HL-60 (cell line): ENCODE measurements around the gene TJP3.

ENCODE experiments used
- DNase-seq, 2 experiments: peaks; one replicate each; pipeline ENCODE4 v3.0.0-alpha.2; 2010 to 2020; ENCODE audit warnings: low read depth in 1 of 2, low spot score in 1 of 2
- H3K27ac ChIP-seq: fragments of 250-450 bp; sonication (Bioruptor Pico); replicated peaks from 2 replicates; pipeline ENCODE4 v1.5.1; 2020; ENCODE audit warnings: mild to moderate bottlenecking, moderate library complexity
- H3K27me3 ChIP-seq: fragments of 250-450 bp; sonication (Bioruptor Pico); 2 replicates; pipeline ENCODE4 v1.5.1; 2021; ENCODE audit warnings: mild to moderate bottlenecking, moderate library complexity; ENCODE audit not compliant: insufficient read depth, poor library complexity, severe bottlenecking
- H3K4me3 ChIP-seq: replicated peaks from 2 replicates; pipeline ENCODE4 v1.5.1; 2011; ENCODE audit warnings: mild to moderate bottlenecking, control low read depth, low read length; ENCODE audit not compliant: insufficient read depth
- CTCF ChIP-seq: IDR thresholded peaks from one replicate; pipeline ENCODE4 v1.5.1; 2011; ENCODE audit warnings: low read length, control low read depth, inconsistent platforms; ENCODE audit not compliant: insufficient read depth
- GABPA ChIP-seq: IDR thresholded peaks from 2 replicates; pipeline ENCODE4 v1.6.1; 2012; ENCODE audit warnings: low read depth
- POLR2AphosphoS5 ChIP-seq: IDR thresholded peaks from 2 replicates; pipeline ENCODE4 v1.6.1; 2012; ENCODE audit warnings: low read depth
- REST ChIP-seq: IDR thresholded peaks from 2 replicates; pipeline ENCODE4 v1.6.1; 2012; ENCODE audit warnings: low read depth; ENCODE audit not compliant: insufficient replicate concordance
- SPI1 ChIP-seq: IDR thresholded peaks from 2 replicates; pipeline ENCODE4 v1.6.1; 2012; ENCODE audit warnings: low read depth, mild to moderate bottlenecking, borderline replicate concordance

The TJP3 gene

GRCh38 chr19:3679138-3679537 lies 29.0 kb upstream of the TJP3 start:
- TF ChIP-seq SPI1 (no peak), GABPA (no peak), POLR2AphosphoS5 (no peak)
- DNase-seq: no peak
- no peaks in the 10 kb centered on the region for H3K27me3 ChIP-seq
- no peak overlapping the region for H3K4me3 ChIP-seq
- H3K27ac ChIP-seq: no peak overlapping the region

- no peak overlapping the region for H3K4me3 ChIP-seq
- no peak for DNase-seq
- H3K27ac ChIP-seq: no peak overlapping the region
- H3K27me3 ChIP-seq: no peaks in the 10 kb centered on the region
- TF ChIP-seq CTCF: no peak
- no peak for TF ChIP-seq REST
- no peak for TF ChIP-seq SPI1
- no peak for TF ChIP-seq GABPA
- TF ChIP-seq POLR2AphosphoS5: no peak
Observed at GRCh38 chr19:3679581-3679980, 28.6 kb upstream of the TJP3 start.

- H3K27me3 ChIP-seq: no peaks in the 10 kb centered on the region
- no peak overlapping the region for H3K27ac ChIP-seq
- no peak for TF ChIP-seq POLR2AphosphoS5
- TF ChIP-seq SPI1: no peak
- TF ChIP-seq REST: no peak
Observed at GRCh38 chr19:3680939-3681338, 27.2 kb upstream of the TJP3 start.

GRCh38 chr19:3682286-3682685 lies 25.9 kb upstream of the TJP3 start:
- TF ChIP-seq GABPA (no peak), REST (no peak), SPI1 (no peak), CTCF (no peak), POLR2AphosphoS5 (no peak)
- Histone ChIP-seq H3K4me3 (no peak overlapping the region), H3K27ac (no peak overlapping the region), H3K27me3 (no peaks in the 10 kb centered on the region)
- DNase-seq: no peak

More at GRCh38 chr19:3680939-3681338, 27.2 kb upstream of the TJP3 start:
- no peak for DNase-seq
- H3K4me3 ChIP-seq: no peak overlapping the region
